T47D (cell line): ENCODE results near the gene TOP3B.

ENCODE experiments used
- DNase-seq, 2 experiments: peaks; one replicate each; pipeline versions ENCODE4 v3.0.0 to v3.0.0-alpha.2; 2011 to 2012; ENCODE audit warnings: low read depth in 1 of 2, low spot score in 1 of 2
- JUND ChIP-seq: IDR thresholded peaks from 2 replicates; pipeline ENCODE4 v1.6.1; 2012; ENCODE audit warnings: low read depth
- in situ Hi-C: cut with HindIII; loops from 2 replicates; pipeline ENCODE4 v1.10.0; 2016; ENCODE audit warnings: low sequenced_read_pairs, low pct_unique_long_range_greater_than_20kb

The TOP3B gene

DNA sequence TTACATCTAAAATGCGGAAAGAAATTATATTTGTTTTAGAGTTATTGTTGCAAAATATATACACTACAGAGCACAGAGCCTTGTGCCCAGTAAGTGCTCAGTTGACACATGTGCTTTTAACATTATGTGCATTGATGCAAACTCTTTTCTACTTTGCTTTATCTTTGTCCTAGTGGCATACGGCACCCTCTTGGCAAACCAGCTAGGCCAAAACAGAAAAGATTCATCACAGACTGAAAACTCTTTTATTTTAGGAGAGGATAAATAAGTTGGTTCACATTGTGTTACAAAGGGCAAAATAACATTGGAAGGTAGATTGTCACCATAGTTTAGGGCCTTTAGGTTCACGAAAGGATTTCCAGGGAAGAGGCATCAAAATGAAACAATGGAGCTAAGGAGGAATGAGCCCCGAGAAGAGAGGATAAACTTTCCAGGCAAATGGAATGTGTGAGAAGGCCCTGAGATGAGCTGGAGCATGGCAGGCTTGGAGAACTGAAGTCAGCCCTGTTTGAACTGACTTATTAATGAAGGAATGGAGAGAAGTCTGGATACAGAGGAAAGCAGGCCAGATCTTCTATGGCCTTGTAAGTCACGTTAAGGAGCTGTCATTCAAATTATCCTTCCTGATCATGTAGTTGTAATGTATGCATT is 23.5 kb upstream of the TOP3B start:
- TF ChIP-seq JUND = no peak
- in situ Hi-C loops = no loop called here
- no peak for DNase-seq

DNA sequence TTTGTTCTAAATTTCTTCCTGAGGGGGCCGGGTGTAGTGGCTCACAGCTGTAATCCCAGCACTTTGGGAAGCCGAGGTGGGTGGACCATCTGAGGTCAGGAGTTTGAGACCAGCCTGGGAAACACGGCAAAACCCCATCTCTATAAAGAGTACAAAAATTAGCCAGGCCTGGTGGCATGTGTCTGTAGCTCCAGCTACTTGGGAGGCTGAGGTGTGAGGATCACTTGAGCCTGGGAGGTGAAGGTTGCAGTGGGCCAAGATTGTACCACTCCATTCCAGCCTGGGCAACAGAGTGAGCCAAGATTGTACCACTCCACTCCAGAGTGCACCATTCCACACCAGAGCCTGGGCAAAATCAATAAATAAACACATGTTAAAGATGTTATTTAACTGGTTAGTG is 20.6 kb upstream of the TOP3B start:
- no peak for TF ChIP-seq JUND
- DNase-seq = no peak
- in situ Hi-C loops = no loop called here

DNA sequence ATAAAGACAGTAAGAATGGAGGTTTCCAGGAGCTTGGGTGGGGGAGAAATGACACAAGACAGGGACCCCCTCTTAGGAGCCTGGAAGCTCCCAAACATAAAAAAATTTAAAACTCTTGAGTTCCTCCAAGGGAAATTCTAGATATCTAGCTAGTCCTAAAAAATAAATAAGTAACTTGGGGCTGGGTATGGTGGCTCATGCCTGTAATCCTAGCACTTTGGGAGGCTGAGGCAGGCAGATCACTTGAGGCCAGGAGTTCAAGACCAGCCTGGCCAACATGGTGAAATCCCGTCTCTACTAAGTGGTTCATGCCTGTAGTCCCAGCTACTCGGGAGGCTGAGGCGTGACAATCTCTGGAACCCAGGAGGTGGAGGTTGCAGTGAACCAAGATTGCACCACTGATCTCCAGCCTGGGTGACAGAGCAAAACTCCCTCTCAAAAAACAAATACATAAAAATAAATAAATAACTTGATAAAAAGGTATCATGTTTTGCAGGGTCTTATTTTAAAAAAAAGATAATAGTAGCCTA is 20.0 kb upstream of the TOP3B start:
- TF ChIP-seq JUND = no peak
- in situ Hi-C loops = no loop called here
- DNase-seq = no peak

DNA sequence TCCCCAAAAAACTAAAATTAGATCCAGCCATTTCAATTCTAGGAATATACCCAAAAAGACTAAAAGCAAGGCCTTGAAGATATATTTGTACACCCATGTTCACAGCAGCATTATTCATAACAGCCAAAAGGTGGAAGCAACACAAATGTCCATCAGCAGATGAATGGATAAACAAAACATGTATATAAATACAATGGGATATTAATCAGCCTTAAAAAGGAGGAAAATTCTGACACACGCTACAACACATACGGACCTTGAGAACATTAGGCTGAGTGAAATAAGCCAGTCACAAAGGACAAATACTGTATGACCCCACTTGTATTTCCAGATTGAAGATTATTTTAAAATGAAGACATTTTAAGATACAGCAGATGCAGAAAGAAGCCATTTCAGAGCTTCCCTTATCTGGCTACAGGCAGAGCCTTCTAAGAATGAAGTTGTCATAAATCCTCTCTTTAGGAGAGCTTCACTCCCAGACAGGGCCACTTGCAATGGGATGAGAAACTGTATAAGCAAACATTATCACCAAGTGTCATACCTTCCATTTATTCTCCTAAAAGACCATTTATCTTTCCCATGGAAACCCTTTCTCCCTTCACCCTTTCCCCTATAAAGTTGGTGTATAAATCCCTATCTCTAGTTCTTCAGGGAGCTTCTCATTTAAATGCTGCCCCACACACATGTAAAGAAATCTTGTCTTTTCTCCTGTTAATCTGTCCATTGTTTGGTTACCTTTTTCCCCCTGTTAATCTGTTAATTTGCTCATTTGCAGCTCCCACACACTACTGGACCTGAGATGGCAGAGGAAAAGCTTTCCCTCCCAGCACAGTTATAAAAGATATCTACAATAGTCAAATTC is 19.3 kb upstream of the TOP3B start:
- in situ Hi-C loops = no loop called here
- TF ChIP-seq JUND = no peak

DNA sequence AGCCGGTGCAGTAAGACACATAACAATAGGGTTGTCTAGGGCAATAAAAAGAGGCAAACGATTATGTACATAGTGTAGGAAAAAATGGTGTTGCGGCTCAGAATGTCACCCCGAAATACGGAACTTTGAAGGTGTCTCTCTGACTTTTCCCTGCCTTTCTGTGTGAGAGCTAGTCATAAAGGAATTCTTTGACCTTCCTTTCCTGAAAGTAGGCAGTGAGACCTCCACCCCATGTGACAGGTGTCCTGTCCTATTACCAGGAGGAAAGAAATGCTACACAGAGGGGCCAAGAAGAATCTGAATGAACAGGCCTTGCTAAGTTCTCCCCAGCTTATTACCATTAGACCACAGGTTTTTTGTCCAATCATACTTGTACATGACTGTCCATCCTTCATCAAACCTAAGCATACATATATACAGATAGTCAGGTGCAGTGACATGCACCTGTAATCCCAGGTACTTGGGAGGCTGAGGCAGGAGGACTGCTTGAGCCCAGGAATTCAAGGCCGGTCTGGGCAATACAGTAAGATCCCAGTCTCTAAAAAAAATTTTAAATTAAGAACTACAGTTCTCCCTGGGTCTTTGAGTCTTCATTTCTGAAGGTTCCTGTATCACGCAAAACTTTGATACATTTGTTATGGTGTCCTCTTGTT is 16.1 kb upstream of the TOP3B start:
- no peak for DNase-seq
- in situ Hi-C loops = no loop called here
- no peak for TF ChIP-seq JUND

More for the DNA sequence above, 19.3 kb upstream of the TOP3B start:
- DNase-seq = no peak

DNA sequence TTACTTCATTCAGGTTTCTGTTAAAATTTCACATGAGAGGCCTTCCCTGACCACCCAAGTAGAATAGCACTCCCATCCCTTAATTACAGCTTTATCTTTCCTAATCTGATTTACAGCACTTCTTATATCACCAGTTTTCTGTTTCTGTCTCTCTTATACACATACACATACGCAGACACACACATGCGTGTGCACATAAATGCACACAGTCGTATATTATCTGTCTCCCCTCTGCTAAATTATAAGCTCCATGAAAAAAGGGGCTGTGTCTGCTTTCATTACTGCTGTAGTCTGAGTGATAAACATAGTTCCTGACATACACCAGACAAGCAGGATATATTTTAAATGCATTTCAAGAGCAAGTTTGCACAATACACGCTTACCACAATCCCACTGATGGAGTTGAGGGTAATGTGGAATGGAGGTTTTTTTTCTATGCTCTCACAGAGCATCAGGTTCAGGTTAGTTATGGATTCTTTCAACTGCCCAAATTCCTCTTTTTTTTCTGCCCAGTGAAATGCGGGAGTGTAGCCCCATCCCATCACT is 13.7 kb upstream of the TOP3B start:
- in situ Hi-C loops = no loop called here
- DNase-seq = no peak
- TF ChIP-seq JUND = no peak

DNA sequence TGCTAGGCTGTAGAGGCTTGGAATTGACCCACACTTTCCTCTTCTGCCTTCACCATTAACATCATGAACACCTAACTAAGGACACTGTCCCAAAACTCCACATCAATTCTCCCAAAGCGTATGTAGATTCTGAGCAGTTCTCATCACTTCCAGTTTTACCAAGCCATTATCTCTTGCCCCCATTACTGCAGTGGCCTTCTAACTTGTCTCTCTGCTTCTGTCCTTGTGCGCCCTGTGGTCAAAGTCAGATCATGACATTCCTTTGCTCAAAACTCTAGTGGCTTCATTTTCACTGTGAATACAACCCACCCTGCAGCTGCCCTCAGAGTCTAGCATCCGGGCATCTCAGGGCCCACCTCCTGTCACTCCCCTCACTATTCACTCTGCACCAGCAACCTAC is 13.1 kb upstream of the TOP3B start:
- no peak for TF ChIP-seq JUND
- in situ Hi-C loops = no loop called here
- no peak for DNase-seq

DNA sequence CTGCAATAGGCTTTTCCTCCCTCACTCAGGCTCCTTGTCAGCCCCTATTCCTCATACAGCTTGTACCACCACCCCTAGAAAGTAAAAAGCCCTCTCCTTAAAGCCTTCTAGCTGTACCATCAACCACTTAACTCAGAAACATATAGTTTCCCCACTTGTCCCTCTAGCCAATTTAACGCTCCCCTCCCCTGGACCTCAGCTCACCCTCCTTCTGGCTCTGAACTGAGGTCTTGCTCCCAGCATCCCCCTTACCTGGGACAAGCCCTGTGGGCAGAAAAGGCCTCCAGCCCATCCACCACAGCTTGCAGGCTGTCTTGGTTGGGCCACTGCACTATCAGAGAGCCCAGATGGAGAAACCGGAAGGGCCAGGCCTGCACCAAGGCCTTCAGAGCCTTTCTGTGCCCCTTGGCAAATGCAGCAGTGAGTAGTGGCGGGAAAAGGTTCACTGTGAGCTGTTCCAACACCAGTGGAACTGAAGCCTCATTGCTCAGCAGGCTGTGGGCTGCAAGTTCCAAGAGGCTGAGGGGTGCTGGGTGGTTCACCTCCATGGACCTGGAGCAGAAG is 12.4 kb upstream of the TOP3B start:
- DNase-seq = no peak
- no peak for TF ChIP-seq JUND
- in situ Hi-C loops = no loop called here

DNA sequence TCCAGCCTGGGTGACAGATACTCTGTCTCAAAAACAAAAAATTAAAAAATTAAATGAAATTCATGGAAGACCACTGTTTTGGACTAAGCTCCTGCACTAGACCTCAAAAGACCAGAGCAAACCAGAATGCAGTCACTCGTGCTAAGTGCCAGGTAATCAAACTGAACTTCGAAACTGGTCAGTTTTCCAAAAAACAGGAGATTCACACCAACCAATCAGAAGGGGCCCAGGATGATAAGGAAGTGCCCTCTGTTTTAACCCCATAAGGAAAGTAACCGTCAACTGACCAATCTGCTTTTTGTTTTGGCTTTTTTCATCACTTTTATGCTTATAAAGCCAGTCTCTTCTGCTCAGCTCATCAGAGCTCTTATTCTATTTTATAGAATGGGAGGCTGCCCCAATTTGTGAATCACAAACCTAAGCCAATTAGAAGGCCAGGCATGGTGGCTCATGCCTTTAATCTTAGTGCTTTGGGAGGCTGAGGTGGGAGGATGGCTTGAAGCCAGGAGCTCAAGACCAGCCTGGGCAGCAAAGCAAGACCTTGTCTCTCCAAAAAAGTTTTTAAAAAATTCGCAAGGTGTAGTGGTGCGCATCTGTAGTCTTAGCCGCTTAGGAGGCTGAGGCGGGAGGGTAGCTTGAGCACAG is 10.1 kb upstream of the TOP3B start:
- DNase-seq = no peak
- in situ Hi-C loops = no loop called here

DNA sequence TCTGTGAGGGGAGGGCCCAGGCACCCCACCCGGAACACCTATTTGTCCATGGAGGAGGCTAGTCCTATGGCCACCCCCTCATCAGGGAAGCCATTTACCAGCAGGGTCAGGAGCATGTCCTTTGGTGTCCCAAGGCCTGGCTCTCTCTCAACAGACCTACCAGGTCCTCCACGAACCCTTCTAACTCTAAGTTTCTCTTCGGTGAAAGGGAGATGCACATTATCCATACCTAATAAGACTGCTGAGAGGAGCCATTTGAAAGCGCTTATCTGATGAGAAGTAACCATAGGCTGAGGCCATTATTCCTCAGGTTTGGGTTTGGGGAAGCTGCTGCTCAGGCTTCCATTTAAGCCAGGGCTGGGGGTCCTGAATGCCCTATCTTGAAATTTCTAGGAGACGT is 9.2 kb upstream of the TOP3B start:
- in situ Hi-C loops = no loop called here
- no peak for DNase-seq

More for the DNA sequence above, 10.1 kb upstream of the TOP3B start:
- TF ChIP-seq JUND = no peak

DNA sequence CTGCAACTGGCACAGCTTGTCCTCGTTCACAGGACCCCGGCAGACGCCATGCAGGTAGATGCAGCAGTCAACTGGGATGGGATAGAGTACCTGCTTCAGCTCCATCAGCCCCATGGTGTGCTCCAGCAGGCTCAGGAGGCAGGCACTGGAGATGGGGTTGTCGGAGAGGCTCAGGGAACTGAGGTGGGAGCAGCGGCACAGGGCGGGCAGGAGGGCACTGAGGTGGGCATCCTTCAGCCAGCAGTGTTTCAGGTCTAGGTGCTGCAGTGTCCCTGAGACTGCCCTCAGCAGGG is 8.7 kb upstream of the TOP3B start:
- TF ChIP-seq JUND = no peak
- DNase-seq = no peak
- in situ Hi-C loops = no loop called here

More for the DNA sequence above, 9.2 kb upstream of the TOP3B start:
- TF ChIP-seq JUND = no peak
